Fibroblast of lung (primary cell): ENCODE measurements around the gene COL7A1. TPM values are rescaled to one million over a fixed set of nuclear protein-coding genes. Genes with fewer than 3 reads are reported as not detected.

Source experiments
- DNase-seq, 2 donors: peaks; one replicate each; pipeline versions ENCODE4 v3.0.0 to v3.0.0-alpha.2; 2010; ENCODE audit warnings: low read depth in 2 of 2
- H2AFZ ChIP-seq: 2 replicates; pipeline ENCODE4 v1.5.1; 2012; ENCODE audit warnings: low read length, control low read depth, inconsistent platforms
- H3K27ac ChIP-seq: 2 replicates; pipeline ENCODE4 v1.5.1; 2011; ENCODE audit warnings: low read length, control low read depth; ENCODE audit not compliant: insufficient read depth
- H3K27me3 ChIP-seq: 2 replicates; pipeline ENCODE4 v1.5.1; 2011; ENCODE audit warnings: mild to moderate bottlenecking, low read length; ENCODE audit not compliant: control insufficient read depth, insufficient read depth
- H3K36me3 ChIP-seq: 2 replicates; pipeline ENCODE4 v1.5.1; 2011; ENCODE audit warnings: low read length; ENCODE audit not compliant: control insufficient read depth, insufficient read depth
- H3K4me1 ChIP-seq: 2 replicates; pipeline ENCODE4 v1.5.1; 2011; ENCODE audit warnings: low read length; ENCODE audit not compliant: control insufficient read depth, insufficient read depth; ENCODE audit errors: extremely low read depth
- H3K4me2 ChIP-seq: 2 replicates; pipeline ENCODE4 v1.5.1; 2011; ENCODE audit warnings: low read length, control low read depth; ENCODE audit not compliant: insufficient read depth; ENCODE audit errors: extremely low read depth
- H3K4me3 ChIP-seq, 4 experiments: fragments of 200-600 bp in 1 of 4; sonication (generic) in 1 of 4; replicated peaks in 1 of 4; 2 replicates each; pipeline ENCODE4 v1.5.1; 2011 to 2016; ENCODE audit warnings: low read length in 4 of 4, low read depth in 3 of 4, mild to moderate bottlenecking in 3 of 4, control low read depth in 2 of 4, inconsistent platforms in 1 of 4, mixed read lengths in 1 of 4; ENCODE audit not compliant: insufficient read depth in 1 of 4; ENCODE audit errors: control extremely low read depth in 1 of 4
- H3K79me2 ChIP-seq: 2 replicates; pipeline ENCODE4 v1.5.1; 2012; ENCODE audit warnings: mild to moderate bottlenecking, low read length, inconsistent platforms; ENCODE audit not compliant: control insufficient read depth, insufficient read depth
- H3K9ac ChIP-seq: 2 replicates; pipeline ENCODE4 v1.5.1; 2011; ENCODE audit warnings: mild to moderate bottlenecking, low read length, control low read depth; ENCODE audit not compliant: insufficient read depth
- H3K9me3 ChIP-seq: 2 replicates; pipeline ENCODE4 v1.5.1; 2012; ENCODE audit warnings: low read depth, low read length; ENCODE audit not compliant: control insufficient read depth, insufficient read depth
- H4K20me1 ChIP-seq: 2 replicates; pipeline ENCODE4 v1.5.1; 2011; ENCODE audit warnings: low read length; ENCODE audit not compliant: control insufficient read depth, insufficient read depth; ENCODE audit errors: extremely low read depth
- CTCF ChIP-seq, 2 donors: IDR thresholded peaks in 1 of 2; conservative IDR thresholded peaks in 1 of 2; 1 replicate in 1 of 2; 2 replicates in 1 of 2; pipeline ENCODE4 v1.5.1; 2011 to 2012; ENCODE audit warnings: low read length in 2 of 2, control low read depth in 1 of 2, inconsistent platforms in 1 of 2, low read depth in 1 of 2, mild to moderate bottlenecking in 1 of 2
- EZH2 ChIP-seq: IDR thresholded peaks from 2 replicates; pipeline ENCODE4 v1.5.1; 2012; ENCODE audit warnings: low read length, control low read depth, mild to moderate bottlenecking; ENCODE audit errors: missing control alignments
- polyA plus RNA-seq, 2 donors: library from polyadenylated mRNA; depleted of rRNA in 1 of 2; stranded (reverse) in 1 of 2; unstranded in 1 of 2; fragments of >200 nt; gene quantifications; 2 replicates each; pipeline ENCODE4 v1.2.1, GENCODE V29; 2011 to 2012; ENCODE audit warnings: missing spikeins in 1 of 2
- total RNA-seq: library from RNA; depleted of rRNA; stranded (reverse); fragments of >200 nt; gene quantifications from 2 replicates; pipeline ENCODE4 v1.2.1, GENCODE V29; 2014

Gene COL7A1
- total and polyA plus RNA-seq, 2 donors (not counting 1 experiment from before 2014, with no cell fraction given): 3.4 to 36.7 TPM

GRCh38 chr3:48599509-48600285 is 4.6 kb upstream of the COL7A1 start:
- H3K4me3 ChIP-seq: no peak overlapping the region
- no peaks in the 10 kb centered on the region for H3K9me3 ChIP-seq
- peak overlapping the region; percentile 95 for H3K27ac ChIP-seq
- peak overlapping the region; percentile 69 for H3K4me2 ChIP-seq
- TF ChIP-seq EZH2: no peak
- no peak for TF ChIP-seq CTCF (conservative IDR thresholded peaks at IDR 0.05 in 1 of 2, IDR thresholded peaks at IDR 0.05 in 1 of 2; ENCODE audit: low read depth in 1 of 2, low read length in 2 of 2)
- DNase-seq: no peak
- H3K9ac ChIP-seq: no peak overlapping the region
- peaks cover 40% of the 10 kb centered on the region for H3K4me1 ChIP-seq
- no peaks in the 10 kb centered on the region for H4K20me1 ChIP-seq
- no peaks in the 10 kb centered on the region for H3K27me3 ChIP-seq
- no peak overlapping the region for H2AFZ ChIP-seq
- peaks cover 39% of the 10 kb centered on the region for H3K36me3 ChIP-seq
- H3K79me2 ChIP-seq: no peaks in the 10 kb centered on the region

GRCh38 chr3:48599077-48599501 is 4.0 kb upstream of the COL7A1 start:
- Histone ChIP-seq H3K4me2 (peak overlapping the region; percentile 69), H3K27me3 (no peaks in the 10 kb centered on the region), H3K4me1 (peaks cover 46% of the 10 kb centered on the region), H3K4me3 (peak overlapping the region in 2 of 4 experiments; percentile 8 to 32), H3K9ac (peak overlapping the region; percentile 5), H3K27ac (peak overlapping the region; percentile 95), H3K9me3 (no peaks in the 10 kb centered on the region), H3K79me2 (no peaks in the 10 kb centered on the region), H3K36me3 (peaks cover 38% of the 10 kb centered on the region), H4K20me1 (no peaks in the 10 kb centered on the region), H2AFZ (no peak overlapping the region)
- no peak for DNase-seq
- TF ChIP-seq CTCF (conservative IDR thresholded peaks at IDR 0.05 in 1 of 2, IDR thresholded peaks at IDR 0.05 in 1 of 2; ENCODE audit: low read depth in 1 of 2, low read length in 2 of 2) (no peak), EZH2 (no peak)

- no peaks in the 10 kb centered on the region for H3K27me3 ChIP-seq
- no peaks in the 10 kb centered on the region for H3K79me2 ChIP-seq
- peaks cover 34% of the 10 kb centered on the region for H3K36me3 ChIP-seq
- no peak for TF ChIP-seq EZH2
- TF ChIP-seq CTCF (conservative IDR thresholded peaks at IDR 0.05 in 1 of 2, IDR thresholded peaks at IDR 0.05 in 1 of 2; ENCODE audit: low read depth in 1 of 2, low read length in 2 of 2): no peak
- peaks cover 47% of the 10 kb centered on the region for H3K4me1 ChIP-seq
- peak overlapping the region; percentile 5 for H3K9ac ChIP-seq
- peak overlapping the region; percentile 95 for H3K27ac ChIP-seq
- no peak overlapping the region for H2AFZ ChIP-seq
- H3K4me3 ChIP-seq: peak overlapping the region in 2 of 4 experiments; percentile 8 to 32
- no peaks in the 10 kb centered on the region for H4K20me1 ChIP-seq
- H3K9me3 ChIP-seq: no peaks in the 10 kb centered on the region
- peak overlapping the region; percentile 69 for H3K4me2 ChIP-seq
- peak; percentile 85 to 96 for DNase-seq
Observed at GRCh38 chr3:48598323-48599076, 3.4 kb upstream of the COL7A1 start.
